ENCODE data around the gene BCAN.
A peak's percentile ranks its signal among the peaks of the same experiment; 100 is the strongest.

Gene BCAN

DNA sequence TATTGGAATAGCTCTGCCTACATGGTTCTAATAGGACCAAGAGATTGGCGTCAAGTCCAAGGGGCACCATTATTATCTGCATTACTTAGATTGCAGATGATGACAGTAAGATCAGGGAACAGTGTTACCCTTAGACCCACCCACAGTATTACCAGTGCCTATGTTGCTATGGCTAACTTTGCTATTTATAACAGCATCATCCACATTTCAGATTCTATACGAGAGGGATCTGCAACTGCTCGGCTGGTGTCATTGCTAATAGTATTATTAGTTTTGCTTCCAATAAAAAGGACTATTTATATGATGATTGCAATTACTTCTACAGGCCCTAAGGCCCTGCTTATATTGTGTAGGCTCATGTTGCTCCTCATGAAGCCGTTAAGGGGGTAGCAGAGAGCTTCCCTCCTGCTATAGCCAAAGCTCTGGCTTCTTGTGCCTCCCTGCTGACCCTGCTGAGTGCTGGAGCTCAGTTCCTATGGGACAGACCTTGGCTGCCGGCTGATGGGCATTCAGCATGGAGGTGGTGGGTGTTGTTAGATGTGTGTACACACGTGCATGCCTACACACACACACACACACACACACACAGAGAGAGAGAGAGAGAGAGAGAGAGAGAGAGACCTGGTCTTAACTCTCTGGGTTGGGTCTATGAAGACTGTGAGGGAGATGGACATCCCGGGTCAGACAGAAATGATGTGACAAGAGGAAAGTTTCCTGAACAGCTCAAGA lies 1.3 kb downstream of the BCAN start:
- DNase-seq (ENCODE audit: low read depth in 3 of 3): no peak

DNA sequence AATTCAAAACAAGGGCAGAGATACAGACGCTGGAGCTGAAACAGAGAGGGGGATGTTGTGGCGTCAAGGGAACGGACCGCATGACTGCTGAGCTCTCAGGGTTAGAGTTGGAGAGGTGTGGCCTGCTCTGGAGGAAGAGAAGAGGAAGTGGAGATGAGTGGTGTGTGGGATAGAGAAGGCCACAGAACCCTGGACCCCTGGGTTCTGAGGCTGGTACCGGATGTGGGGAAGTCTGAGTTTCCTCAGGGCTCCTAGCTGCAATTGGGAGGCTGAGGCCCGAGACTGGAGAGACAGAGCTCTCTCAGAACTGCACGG lies 1.8 kb downstream of the BCAN start:
- no peak for DNase-seq (ENCODE audit: low read depth in 3 of 3)

DNA sequence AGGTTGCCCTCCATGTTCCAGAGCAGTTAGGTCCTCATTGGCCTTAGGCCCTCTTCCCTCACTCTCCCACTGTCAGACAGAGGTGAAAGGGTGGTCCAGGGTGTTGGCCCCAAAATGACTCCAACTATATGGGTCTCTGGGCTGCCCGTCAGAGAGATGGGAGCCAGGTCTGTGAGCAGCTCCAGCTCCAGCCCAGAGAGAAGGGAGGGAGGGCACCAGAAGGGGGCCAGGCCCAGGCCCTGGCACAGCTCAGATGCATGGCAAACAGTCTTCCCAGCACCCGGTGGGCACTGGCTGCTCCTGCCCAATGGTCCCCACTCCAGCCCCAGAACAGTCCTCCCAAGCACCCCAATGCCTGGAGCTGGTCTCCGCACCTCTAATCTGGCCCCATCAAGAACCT lies 2.2 kb downstream of the BCAN start:
- DNase-seq (ENCODE audit: low read depth in 3 of 3): no peak

DNA sequence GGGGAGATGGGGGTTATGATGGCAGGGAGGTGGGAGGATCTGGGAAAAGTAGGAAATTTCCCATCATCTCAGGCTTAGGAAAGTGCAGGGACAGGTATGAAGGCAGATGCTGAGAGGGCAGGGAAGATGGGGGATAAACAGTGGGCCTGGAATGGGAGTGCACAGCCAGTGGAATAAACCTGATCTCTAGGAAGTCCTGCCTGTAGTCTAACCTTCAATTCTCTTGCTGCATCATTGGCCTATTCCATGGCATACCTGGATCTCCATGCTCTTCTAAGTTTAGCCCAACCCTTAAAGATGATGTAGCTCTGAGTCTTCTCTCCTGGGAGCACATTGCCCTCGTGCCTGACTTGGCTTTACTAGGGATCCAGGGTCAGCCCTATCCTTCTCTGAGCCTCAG lies 2.7 kb downstream of the BCAN start:
- DNase-seq (ENCODE audit: low read depth in 3 of 3): no peak

DNA sequence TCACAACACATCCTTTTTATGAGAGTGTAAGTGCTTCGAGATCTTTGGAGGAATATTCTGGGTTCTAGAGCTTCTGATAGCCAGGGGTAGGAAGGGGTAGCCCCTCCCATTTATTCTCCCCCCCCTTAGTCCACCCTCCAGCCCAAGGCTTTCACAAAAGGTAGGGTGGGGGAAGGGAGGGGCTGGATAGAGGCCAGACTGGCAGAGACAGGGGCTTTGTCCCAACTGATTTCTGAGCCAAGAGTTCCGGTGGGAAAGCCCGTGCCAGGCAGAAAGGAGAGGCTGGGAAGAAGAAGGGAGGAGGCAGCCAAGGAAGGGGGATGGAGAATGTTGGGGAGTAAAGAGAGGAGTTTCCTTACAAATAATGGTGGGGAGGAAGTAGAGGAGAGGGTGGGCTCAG lies 3.1 kb downstream of the BCAN start:
- DNase-seq (ENCODE audit: low read depth in 3 of 3): no peak

DNA sequence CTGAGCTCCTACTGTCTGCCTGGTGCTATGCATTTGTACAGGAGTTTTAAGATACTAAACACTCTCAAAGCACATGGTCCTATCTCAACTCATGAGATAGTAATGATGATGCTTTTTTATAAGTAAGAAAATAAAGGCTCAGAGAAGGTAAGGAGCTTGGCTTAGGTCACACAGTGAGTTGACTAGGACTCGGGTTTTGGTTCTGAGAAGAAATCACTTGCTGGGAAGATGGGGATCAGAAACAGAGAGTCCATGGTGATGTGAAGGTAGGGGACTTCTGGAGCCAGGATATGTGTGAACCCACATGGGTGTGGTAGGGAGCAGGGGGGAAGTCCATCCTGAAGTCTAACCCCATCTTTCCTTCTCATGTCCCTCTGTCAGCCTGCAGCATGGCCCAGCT lies 3.7 kb downstream of the BCAN start:
- DNase-seq (ENCODE audit: low read depth in 3 of 3): no peak

DNA sequence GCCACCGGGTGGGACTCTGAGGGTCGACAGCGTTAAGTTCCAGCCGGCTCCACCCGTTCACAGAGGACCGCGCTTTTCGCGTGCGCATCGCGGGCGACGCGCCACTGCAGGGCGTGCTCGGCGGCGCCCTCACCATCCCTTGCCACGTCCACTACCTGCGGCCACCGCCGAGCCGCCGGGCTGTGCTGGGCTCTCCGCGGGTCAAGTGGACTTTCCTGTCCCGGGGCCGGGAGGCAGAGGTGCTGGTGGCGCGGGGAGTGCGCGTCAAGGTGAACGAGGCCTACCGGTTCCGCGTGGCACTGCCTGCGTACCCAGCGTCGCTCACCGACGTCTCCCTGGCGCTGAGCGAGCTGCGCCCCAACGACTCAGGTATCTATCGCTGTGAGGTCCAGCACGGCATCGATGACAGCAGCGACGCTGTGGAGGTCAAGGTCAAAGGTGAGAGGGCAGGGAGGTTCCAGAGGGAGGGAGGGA lies 4.9 kb downstream of the BCAN start:
- DNase-seq (ENCODE audit: low read depth in 3 of 3): no peak

DNA sequence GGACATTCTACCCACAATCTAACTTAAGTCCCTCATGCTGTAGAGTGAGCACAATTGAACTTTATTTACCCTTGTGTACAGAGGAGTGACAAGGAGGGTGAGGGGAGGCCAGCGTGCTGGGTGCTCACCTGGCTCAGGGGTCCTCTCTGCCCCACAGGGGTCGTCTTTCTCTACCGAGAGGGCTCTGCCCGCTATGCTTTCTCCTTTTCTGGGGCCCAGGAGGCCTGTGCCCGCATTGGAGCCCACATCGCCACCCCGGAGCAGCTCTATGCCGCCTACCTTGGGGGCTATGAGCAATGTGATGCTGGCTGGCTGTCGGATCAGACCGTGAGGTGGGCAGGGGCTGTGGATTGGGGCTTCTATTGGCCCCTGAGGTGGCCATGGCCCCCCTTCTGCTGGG lies 5.4 kb downstream of the BCAN start:
- no peak for DNase-seq (ENCODE audit: low read depth in 3 of 3)

DNA sequence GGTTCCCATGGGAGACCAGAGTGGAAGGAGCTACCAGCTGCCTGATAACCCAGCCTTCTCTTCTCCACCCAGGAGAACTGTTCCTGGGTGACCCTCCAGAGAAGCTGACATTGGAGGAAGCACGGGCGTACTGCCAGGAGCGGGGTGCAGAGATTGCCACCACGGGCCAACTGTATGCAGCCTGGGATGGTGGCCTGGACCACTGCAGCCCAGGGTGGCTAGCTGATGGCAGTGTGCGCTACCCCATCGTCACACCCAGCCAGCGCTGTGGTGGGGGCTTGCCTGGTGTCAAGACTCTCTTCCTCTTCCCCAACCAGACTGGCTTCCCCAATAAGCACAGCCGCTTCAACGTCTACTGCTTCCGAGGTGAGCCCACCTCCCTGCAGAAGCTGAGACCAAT lies 6.6 kb downstream of the BCAN start:
- DNase-seq (ENCODE audit: low read depth in 3 of 3): no peak

DNA sequence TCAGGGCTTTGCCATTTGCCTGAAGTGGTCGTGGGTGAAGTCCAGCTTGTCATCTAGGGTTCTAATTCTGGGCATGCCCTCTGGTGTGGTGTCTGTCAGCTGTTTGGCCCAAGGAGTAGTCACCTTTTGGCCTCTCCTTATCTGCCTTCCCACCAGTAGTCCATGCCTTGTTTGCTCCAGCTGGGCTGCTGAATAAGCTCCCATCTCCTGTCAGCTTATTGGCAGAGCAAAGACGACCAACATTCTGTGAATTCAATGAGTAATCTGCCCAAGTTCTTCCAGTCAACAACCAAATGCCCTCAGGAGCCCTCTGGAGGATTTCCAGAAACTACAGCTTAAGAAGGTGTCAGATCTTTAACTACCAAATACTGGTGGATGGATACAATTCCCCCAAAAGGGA lies 7.0 kb downstream of the BCAN start:
- DNase-seq (ENCODE audit: low read depth in 3 of 3): no peak

DNA sequence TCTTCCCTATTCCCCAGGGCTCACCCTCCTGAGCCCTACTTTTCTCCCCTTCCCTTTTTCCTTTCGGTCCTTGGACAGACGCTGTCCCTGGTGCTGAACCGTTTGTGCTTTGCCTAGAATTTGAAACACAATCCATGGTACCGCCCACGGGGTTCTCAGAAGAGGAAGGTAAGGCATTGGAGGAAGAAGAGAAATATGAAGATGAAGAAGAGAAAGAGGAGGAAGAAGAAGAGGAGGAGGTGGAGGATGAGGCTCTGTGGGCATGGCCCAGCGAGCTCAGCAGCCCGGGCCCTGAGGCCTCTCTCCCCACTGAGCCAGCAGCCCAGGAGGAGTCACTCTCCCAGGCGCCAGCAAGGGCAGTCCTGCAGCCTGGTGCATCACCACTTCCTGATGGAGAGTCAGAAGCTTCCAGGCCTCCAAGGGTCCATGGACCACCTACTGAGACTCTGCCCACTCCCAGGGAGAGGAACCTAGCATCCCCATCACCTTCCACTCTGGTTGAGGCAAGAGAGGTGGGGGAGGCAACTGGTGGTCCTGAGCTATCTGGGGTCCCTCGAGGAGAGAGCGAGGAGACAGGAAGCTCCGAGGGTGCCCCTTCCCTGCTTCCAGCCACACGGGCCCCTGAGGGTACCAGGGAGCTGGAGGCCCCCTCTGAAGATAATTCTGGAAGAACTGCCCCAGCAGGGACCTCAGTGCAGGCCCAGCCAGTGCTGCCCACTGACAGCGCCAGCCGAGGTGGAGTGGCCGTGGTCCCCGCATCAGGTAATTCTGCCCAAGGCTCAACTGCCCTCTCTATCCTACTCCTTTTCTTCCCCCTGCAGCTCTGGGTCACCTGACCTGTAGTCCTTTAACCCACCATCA lies 10.4 kb downstream of the BCAN start:
- no peak for DNase-seq (ENCODE audit: low read depth in 3 of 3)

DNA sequence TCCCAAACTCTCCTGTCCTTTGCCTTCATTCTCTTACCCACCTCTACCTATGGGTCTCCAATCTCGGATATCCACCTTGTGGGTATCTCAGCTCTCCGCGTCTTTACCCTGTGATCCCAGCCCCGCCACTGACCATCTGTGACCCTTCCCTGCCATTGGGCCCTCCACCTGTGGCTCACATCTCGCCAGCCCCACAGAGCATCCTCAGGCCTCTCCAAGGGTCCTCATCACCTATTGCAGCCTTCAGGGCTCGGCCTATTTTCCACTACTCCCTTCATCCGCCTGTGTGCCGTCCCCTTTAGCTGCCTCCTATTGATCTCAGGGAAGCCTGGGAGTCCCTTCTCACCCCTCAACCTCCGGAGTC lies 11.1 kb downstream of the BCAN start:
- DNase-seq (ENCODE audit: low read depth in 3 of 3): no peak

DNA sequence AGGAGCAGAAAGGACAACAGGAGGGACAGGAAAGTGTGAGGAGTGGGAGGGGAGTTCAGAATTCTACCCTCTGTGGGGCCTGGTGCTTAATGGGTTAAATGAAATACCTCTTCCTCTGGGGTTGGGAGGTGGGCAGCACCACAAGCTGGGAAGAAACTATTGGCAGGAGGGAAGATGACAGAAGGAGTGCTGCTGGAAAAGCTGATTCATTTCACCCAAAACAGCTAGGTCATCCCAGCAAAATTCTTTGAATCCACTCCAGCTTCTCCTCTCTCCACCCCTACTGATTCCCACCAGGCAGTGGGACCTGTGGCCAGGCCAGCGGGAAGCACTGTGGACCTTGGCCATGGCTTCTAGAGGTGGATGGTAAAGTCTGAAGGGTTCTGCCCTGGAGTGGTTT lies 12.8 kb downstream of the BCAN start:
- no peak for DNase-seq (ENCODE audit: low read depth in 3 of 3)

DNA sequence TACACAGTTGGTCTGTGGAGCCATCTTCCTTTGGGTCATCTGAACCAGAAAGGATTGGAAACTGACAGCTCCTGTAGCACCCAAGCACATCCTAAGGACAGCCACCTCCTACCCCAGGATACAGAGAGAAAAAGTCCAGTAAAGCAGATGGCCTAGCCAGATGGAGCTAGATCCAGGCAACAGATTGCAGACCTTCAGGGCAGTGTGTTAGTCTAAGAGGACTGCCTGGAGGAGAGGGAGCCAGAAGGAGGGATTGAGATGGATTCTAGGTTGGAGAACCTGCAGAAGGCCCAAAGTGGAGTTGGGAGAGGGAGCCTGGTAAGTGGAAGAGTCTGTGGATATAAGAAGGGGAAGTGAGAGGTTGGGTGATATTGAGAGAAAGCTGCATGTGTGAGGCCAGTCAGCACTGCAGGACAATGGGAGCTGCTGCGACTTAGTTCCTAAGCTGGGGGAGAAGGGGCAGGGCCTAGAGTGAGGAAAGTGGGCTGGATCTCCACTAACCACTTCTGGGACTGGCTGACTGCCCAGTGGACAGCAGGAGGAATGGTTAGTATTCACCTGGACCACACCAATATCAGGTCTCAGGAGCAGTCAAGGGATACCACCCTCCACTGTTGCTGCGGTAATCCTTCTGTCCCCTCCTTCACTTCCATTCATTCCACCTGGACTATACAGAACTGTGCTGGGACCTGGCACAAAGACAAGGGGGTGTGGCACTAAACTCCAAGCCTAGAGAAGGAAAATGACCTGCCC lies 13.4 kb downstream of the BCAN start:
- DNase-seq (ENCODE audit: low read depth in 3 of 3): no peak

DNA sequence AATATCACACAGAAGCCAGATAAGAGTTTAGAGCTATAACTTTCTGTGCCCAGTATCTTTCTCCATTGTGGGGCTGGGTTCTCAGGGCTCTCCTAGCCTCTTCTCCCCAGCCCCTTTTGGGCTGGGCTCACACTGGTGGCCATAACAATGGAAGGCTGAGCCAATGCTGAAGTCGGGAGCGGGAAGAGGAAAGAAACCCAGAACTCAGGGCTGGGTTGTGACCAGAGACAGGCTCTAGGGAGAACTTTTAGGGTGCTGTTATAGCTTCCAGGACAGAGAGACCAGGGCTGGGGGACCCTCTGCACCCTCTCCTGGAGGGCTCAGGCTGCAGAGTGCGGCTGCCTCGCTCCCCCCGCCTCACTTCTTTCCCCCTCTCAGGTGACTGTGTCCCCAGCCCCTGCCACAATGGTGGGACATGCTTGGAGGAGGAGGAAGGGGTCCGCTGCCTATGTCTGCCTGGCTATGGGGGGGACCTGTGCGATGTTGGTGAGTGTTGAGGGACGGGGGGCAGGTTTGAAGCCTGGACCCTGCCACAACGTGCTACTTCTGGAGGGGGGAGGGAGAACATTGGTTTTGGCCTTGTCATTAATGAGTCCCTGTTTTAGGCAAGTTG lies 14.1 kb downstream of the BCAN start:
- DNase-seq (ENCODE audit: low read depth in 3 of 3): no peak

DNA sequence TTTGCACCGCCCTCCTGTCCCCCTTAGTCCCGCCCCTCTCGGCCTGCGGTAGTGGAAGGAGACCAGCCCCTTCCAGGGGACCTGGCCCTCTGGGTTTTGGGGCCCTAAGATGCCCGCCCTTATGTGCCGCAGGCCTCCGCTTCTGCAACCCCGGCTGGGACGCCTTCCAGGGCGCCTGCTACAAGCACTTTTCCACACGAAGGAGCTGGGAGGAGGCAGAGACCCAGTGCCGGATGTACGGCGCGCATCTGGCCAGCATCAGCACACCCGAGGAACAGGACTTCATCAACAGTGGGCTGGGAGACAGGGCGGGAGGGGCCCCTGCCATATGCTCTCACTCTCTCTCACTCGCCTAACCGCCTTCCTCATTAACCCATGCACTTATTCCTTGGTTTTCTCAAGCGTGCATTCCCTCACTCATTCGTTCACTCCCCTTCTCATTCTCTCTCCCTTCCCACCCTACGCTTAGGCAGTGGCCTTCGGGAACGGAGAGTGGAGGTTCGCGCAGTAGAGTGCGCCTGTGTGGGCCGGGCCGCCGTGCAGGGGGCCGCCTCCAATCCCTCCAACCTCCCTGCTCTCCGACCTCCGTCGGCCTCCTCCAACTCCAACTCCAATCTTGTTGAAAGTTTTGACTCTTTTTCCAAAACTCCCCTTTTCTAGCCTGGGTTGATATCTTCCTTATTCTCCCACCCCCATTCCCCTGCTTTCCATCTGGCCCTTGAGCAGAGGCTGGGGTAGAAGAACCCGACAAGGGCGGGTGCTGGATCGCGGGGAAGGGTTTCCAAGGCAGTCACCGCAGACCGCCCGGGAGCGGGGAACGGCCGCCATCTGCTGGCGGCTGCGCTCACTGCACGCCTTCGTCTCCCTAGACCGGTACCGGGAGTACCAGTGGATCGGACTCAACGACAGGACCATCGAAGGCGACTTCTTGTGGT lies 15.2 kb downstream of the BCAN start:
- DNase-seq (ENCODE audit: low read depth in 3 of 3): peak; percentile 59 to 64 (median 61)

DNA sequence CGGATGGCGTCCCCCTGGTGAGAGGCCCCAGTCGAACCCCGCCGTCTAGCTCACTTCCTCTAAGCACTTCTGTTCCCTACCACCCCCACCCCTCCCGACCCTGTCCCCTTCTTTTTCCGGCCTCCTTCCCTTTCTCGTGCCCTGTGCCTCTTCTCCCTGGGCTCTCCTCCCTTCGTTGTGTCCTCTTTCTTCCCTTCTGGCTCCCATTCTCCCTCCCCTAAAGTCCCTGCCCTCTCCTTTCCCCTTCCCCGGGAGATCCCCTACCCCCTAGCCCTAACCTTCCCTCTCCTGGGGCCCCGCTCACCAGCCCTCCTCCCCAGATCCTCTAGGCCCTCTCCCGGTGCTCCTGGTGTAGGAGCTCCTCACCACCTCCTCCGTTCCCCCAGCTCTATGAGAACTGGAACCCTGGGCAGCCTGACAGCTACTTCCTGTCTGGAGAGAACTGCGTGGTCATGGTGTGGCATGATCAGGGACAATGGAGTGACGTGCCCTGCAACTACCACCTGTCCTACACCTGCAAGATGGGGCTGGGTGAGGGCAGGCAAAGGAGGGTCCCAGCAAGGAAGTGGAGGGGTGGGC lies 15.9 kb downstream of the BCAN start:
- DNase-seq (ENCODE audit: low read depth in 3 of 3): no peak

DNA sequence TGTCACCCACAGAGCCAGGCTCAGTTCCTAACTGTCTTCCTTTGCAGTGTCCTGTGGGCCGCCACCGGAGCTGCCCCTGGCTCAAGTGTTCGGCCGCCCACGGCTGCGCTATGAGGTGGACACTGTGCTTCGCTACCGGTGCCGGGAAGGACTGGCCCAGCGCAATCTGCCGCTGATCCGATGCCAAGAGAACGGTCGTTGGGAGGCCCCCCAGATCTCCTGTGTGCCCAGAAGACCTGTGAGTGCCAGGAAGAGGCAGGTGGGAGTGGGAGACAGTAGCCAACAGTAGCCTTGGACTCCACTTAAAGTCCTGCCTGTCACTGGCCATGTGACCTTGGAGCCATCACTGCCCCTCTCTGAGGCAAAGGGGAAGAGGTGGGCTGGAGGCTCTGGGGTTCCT lies 16.6 kb downstream of the BCAN start:
- DNase-seq (ENCODE audit: low read depth in 3 of 3): no peak

DNA sequence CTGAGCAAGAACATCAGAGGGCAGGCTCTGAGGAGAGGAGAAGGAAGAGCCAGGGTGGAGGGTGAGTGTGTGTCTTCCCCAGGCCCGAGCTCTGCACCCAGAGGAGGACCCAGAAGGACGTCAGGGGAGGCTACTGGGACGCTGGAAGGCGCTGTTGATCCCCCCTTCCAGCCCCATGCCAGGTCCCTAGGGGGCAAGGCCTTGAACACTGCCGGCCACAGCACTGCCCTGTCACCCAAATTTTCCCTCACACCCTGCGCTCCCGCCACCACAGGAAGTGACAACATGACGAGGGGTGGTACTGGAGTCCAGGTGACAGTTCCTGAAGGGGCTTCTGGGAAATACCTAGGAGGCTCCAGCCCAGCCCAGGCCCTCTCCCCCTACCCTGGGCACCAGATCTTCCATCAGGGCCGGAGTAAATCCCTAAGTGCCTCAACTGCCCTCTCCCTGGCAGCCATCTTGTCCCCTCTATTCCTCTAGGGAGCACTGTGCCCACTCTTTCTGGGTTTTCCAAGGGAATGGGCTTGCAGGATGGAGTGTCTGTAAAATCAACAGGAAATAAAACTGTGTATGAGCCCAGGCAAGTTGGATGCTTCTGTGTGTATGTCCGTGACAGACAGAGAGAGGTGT lies 17.1 kb downstream of the BCAN start:
- no peak for DNase-seq (ENCODE audit: low read depth in 3 of 3)

DNA sequence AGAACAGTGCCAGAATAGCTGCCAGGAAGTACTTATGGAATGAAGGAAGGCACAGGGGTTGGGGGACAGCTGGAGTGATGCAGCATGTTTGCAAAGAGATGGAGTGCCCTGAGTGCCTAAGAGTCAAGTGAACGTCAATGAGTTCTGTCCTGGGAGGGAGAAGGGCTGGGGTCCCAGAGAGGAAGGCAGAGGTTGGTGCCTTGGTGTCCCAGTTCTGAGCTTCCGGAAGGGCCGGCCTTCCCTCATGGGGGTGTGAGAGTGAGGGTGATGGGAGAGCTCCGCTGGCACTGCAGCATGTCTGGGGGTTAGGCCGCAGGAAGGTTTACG lies 17.7 kb downstream of the BCAN start:
- no peak for DNase-seq (ENCODE audit: low read depth in 3 of 3)

Measured in stimulated activated CD4-positive, alpha-beta T cell treated with anti-CD3 and anti-CD28 coated beads, TNF-alpha, amount 100 ng/mL, for 4 hours (primary cell).